ENCODE data around the gene PDE4D. TPM values are rescaled to one million over a fixed set of nuclear protein-coding genes. Genes with fewer than 3 reads are reported as not detected.

Gene PDE4D
- total RNA-seq, 1 donor from 2014 or later: 2.3 TPM

- Histone ChIP-seq H3F3A (ENCODE audit: low read depth) (no peaks in the 10 kb centered on the region), H3K79me2 (ENCODE audit: low read depth) (no peaks in the 10 kb centered on the region), H3K4me3 (no peak overlapping the region), H4K20me1 (ENCODE audit: low read depth) (no peaks in the 10 kb centered on the region), H3K9ac (no peak overlapping the region), H3K27me3 (no peaks in the 10 kb centered on the region), H3K4me2 (no peak overlapping the region), H2AFZ (replicated peaks) (no peak overlapping the region), H3K4me1 (no peaks in the 10 kb centered on the region), H3K27ac (no peak overlapping the region), H3K36me3 (no peaks in the 10 kb centered on the region), H3K9me3 (ENCODE audit: low read depth) (no peaks in the 10 kb centered on the region)
- Mint-ChIP-seq H3K27me3 (ENCODE audit: insufficient read depth, low read depth) (peaks cover 3% of the 10 kb centered on the region), H3K4me3 (no peak overlapping the region), H3K4me1 (peaks cover 6% of the 10 kb centered on the region), H3K9me3 (no peaks in the 10 kb centered on the region), H3K27ac (no peak overlapping the region), H3K36me3 (no peaks in the 10 kb centered on the region)
- DNase-seq (ENCODE audit: low spot score): no peak
- TF ChIP-seq EZH2phosphoT487 (IDR thresholded peaks at IDR 0.05) (no peak), EZH2 (IDR thresholded peaks at IDR 0.05) (no peak)
- TF ChIP-seq, protein P1, sequence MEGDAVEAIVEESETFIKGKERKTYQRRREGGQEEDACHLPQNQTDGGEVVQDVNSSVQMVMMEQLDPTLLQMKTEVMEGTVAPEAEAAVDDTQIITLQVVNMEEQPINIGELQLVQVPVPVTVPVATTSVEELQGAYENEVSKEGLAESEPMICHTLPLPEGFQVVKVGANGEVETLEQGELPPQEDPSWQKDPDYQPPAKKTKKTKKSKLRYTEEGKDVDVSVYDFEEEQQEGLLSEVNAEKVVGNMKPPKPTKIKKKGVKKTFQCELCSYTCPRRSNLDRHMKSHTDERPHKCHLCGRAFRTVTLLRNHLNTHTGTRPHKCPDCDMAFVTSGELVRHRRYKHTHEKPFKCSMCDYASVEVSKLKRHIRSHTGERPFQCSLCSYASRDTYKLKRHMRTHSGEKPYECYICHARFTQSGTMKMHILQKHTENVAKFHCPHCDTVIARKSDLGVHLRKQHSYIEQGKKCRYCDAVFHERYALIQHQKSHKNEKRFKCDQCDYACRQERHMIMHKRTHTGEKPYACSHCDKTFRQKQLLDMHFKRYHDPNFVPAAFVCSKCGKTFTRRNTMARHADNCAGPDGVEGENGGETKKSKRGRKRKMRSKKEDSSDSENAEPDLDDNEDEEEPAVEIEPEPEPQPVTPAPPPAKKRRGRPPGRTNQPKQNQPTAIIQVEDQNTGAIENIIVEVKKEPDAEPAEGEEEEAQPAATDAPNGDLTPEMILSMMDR (IDR thresholded peaks at IDR 0.05): no peak
These were observed 556.3 kb downstream of the PDE4D start for GRCh38 chr5:59337240-59337639.

- H3K4me1 Mint-ChIP-seq: peaks cover 6% of the 10 kb centered on the region
These were observed 558.0 kb downstream of the PDE4D start for GRCh38 chr5:59335544-59335943.

GRCh38 chr5:59333416-59333815 lies 560.1 kb downstream of the PDE4D start:
- Histone ChIP-seq H3K4me1 (no peaks in the 10 kb centered on the region), H3K9me3 (ENCODE audit: low read depth) (no peaks in the 10 kb centered on the region), H2AFZ (replicated peaks) (no peak overlapping the region), H3K4me3 (no peak overlapping the region), H3K27me3 (no peaks in the 10 kb centered on the region), H3K36me3 (no peaks in the 10 kb centered on the region), H3K79me2 (ENCODE audit: low read depth) (no peaks in the 10 kb centered on the region), H3K9ac (no peak overlapping the region), H3K4me2 (no peak overlapping the region), H3F3A (ENCODE audit: low read depth) (no peaks in the 10 kb centered on the region), H4K20me1 (ENCODE audit: low read depth) (no peaks in the 10 kb centered on the region), H3K27ac (no peak overlapping the region)
- no peaks in the 10 kb centered on the region for H3K4me1 Mint-ChIP-seq
- H3K4me3 Mint-ChIP-seq: no peak overlapping the region
- H3K27me3 Mint-ChIP-seq (ENCODE audit: insufficient read depth, low read depth): peaks cover 5% of the 10 kb centered on the region
- H3K9me3 Mint-ChIP-seq: no peaks in the 10 kb centered on the region
- H3K36me3 Mint-ChIP-seq: no peaks in the 10 kb centered on the region
- H3K27ac Mint-ChIP-seq: no peak overlapping the region
- DNase-seq (ENCODE audit: low spot score): no peak
- TF ChIP-seq EZH2phosphoT487 (IDR thresholded peaks at IDR 0.05) (no peak), EZH2 (IDR thresholded peaks at IDR 0.05) (no peak)
- TF ChIP-seq, protein P1 (IDR thresholded peaks at IDR 0.05): no peak

More at GRCh38 chr5:59335544-59335943, 558.0 kb downstream of the PDE4D start:
- H3K9me3 Mint-ChIP-seq: no peaks in the 10 kb centered on the region
- Histone ChIP-seq H3K27me3 (no peaks in the 10 kb centered on the region), H2AFZ (replicated peaks) (no peak overlapping the region), H3K27ac (no peak overlapping the region), H3K9ac (no peak overlapping the region), H3K36me3 (no peaks in the 10 kb centered on the region), H4K20me1 (ENCODE audit: low read depth) (no peaks in the 10 kb centered on the region), H3K4me2 (no peak overlapping the region), H3F3A (ENCODE audit: low read depth) (no peaks in the 10 kb centered on the region), H3K4me3 (no peak overlapping the region), H3K9me3 (ENCODE audit: low read depth) (no peaks in the 10 kb centered on the region), H3K4me1 (no peaks in the 10 kb centered on the region), H3K79me2 (ENCODE audit: low read depth) (no peaks in the 10 kb centered on the region)
- no peaks in the 10 kb centered on the region for H3K36me3 Mint-ChIP-seq
- H3K27ac Mint-ChIP-seq: no peak overlapping the region
- no peak overlapping the region for H3K4me3 Mint-ChIP-seq
- TF ChIP-seq EZH2 (IDR thresholded peaks at IDR 0.05) (no peak), EZH2phosphoT487 (IDR thresholded peaks at IDR 0.05) (no peak)
- TF ChIP-seq, protein P1 (IDR thresholded peaks at IDR 0.05): no peak
- no peak for DNase-seq (ENCODE audit: low spot score)
- H3K27me3 Mint-ChIP-seq (ENCODE audit: insufficient read depth, low read depth): peaks cover 5% of the 10 kb centered on the region

All from neural progenitor cell (in vitro differentiated cells).